Sciatic nerve (tissue), 2 donors: Measurements from ENCODE around the gene SIAH3. TPM values are rescaled to one million over a fixed set of nuclear protein-coding genes. Genes with fewer than 3 reads are reported as not detected.
"Not testable (repeated sequence)": the region's sequence is repeated elsewhere in the genome, so short reads cannot be mapped to it uniquely, and the experiment has no call there.

Experiments
- ATAC-seq: fragments of 200-7000 bp; cut with Tn5 transposase; one replicate; pipeline ENCODE4 v1.9.1; 2020; ENCODE audit warnings: mild to moderate bottlenecking, moderate library complexity
- DNase-seq: peaks from one replicate; pipeline ENCODE4 v3.0.0-alpha.2; 2020; ENCODE audit warnings: low spot score
- intact Hi-C: fragments of 100-400 bp; cut with DNase I; formaldehyde crosslinking; loops from one replicate; pipeline ENCODE4 v1.14.2; 2022
- total RNA-seq: library from RNA; stranded (reverse); fragmentation: NEBNext Ultra II Directional; extraction: Animal tissue kit (Norgen Biotek cat#: 25700); gene quantifications from one replicate; pipeline ENCODE4 v1.2.1, GENCODE V29; 2021
- donor health status: DM: no; HTN: no; CAD: no.
- donor health status: DM: no; HTN: no; CAD: no.

Gene SIAH3
- not detected for total RNA-seq

- DNase-seq (no peak), ATAC-seq (peak; percentile 58)
- intact Hi-C loops = no loop called here
Observed at GRCh38 chr13:45851171-45851921, at the start of gene SIAH3. SIAH3 (minus strand) TSS chr13:45851753; CDS start chr13:45851629, 124 bp downstream.

GRCh38 chr13:45899406-45899805 is 47.9 kb upstream of the SIAH3 start:
- no peak for DNase-seq
- intact Hi-C loops = no loop called here
- no peak for ATAC-seq

DNA sequence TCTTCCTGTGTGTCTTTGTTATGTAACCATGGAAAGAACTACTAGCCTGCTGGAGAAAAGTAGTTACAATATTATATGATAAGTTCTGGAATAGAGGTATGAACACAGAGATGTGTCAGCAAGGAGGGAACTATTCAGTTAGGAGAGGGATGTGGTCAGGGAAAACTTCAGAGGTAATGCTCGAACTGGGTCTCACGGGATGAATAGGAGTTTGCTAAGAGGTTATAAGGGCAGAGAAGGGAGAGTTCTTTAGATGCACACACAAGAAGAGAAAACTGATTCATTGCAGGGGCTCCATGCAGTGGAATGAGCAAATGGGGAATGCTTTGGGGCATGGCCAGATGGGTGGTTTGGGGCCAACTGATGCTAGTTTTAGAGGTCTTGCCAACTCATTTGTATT is 46.0 kb upstream of the SIAH3 start:
- ATAC-seq (no peak), DNase-seq (no peak)
- intact Hi-C loops = no loop called here

DNA sequence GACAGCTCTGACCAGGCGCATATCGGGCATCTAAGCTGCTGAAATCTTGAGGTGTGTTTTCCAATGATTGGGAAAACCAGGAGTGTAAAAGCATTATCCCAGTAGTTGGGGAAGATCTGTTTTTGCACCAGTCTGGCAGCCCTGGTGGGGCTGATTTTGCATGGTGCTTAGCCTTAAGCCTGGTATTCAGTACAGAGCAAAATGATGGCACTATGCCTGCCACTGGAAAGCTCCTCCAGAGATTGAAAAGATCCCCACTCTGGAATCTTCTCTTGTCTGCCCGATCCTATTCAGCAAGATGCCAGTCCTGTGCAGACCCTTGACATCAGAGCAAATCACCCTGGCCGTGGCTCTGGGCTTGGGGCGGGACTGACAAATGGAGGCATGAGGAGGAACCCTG is 44.7 kb upstream of the SIAH3 start:
- DNase-seq = no peak
- intact Hi-C loops = no loop called here
- ATAC-seq = no peak

- no peak for ATAC-seq
- intact Hi-C loops = no loop called here
- no peak for DNase-seq
Observed at GRCh38 chr13:45895881-45896280, 44.3 kb upstream of the SIAH3 start.

GRCh38 chr13:45892513-45892912 is 41.0 kb upstream of the SIAH3 start:
- intact Hi-C loops = no loop called here
- DNase-seq = no peak
- ATAC-seq = no peak

GRCh38 chr13:45889590-45890243 is 38.2 kb upstream of the SIAH3 start:
- intact Hi-C loops = no loop called here
- ATAC-seq (peak; percentile 45), DNase-seq (no peak)

DNA sequence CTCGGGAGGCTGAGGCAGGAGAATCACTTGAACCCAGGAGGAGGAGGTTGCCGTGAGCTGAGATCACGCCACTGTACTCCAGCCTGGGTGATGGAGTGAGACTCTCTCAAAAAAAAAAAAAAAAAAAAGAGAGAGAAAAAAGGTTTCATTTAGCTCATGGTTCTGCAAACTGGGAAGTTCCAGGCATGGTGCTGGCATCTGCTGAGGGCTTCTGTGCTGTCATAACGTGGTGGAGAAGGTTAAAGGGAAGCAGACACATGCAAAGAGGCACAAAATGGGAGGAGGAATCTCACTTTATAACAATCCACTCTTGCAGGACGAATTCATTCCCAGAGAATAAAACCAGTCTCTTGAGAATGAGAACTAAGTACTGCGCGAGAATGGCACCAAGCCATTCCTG is 34.9 kb upstream of the SIAH3 start:
- ATAC-seq = no peak

DNA sequence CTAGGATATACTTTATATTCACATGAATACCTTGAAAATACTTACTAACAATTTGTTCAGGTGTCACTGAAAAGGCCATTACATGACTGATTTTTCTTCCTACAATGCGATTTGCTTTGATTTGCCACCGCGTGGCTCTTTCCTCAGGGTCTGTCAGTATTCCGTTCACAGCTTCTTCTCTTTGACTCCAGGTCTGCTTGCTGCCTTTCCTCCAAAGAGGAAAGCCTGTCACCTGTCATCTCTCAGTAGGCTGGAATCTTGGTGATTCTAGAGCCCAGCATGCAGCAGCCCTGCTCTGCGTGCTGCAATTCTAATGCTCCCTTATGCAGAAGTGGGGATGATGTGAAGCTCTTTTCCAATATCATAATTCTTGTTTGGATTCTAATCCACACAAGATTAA is 33.6 kb upstream of the SIAH3 start:
- DNase-seq (no peak), ATAC-seq (no peak)
- intact Hi-C loops = no loop called here

More for the DNA sequence above, 34.9 kb upstream of the SIAH3 start:
- intact Hi-C loops = no loop called here
- DNase-seq = no peak

DNA sequence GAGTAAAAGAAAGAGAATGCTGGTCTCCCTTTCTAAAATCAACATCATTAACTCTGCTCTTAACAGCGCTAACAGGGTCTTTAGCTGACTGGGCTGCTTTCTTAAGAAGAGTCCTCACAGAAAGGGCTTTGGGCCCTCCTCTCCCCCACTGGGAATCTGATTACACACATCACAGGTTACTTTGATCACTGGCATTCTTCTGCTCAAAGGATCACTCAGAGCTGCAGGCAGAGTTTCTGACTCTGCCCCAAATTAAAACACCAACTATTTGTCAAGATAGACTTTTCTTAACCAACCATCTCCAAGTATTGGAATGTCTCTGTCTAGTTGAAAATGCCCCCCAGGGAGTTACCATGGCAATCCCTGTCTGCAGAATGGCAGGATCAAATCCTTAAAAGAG is 31.1 kb upstream of the SIAH3 start:
- intact Hi-C loops = no loop called here
- ATAC-seq (no peak), DNase-seq (no peak)

DNA sequence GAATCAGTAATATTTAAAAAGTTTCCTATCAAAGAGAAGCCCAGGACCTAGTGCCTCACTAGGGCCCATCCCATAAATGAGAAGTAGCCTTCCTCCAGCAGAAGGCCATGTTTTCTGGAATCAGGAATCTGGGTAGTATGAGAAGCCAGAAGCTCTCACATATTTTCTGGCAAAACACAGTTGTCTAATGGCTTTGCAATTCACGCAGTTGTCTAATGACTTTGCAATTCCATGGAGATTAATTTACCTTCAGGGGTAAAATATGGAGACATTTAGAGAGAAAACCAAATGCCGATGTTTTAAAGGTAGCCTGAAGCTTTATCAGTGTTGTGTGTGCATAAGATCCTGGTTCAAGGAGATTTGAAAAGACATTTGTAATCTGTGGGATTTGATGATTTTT is 29.8 kb upstream of the SIAH3 start:
- ATAC-seq (no peak), DNase-seq (no peak)
- intact Hi-C loops = no loop called here

- intact Hi-C loops = no loop called here
- no peak for DNase-seq
- no peak for ATAC-seq
Observed at GRCh38 chr13:45880242-45880641, 28.7 kb upstream of the SIAH3 start.

GRCh38 chr13:45879666-45880065 is 28.1 kb upstream of the SIAH3 start:
- intact Hi-C loops = no loop called here
- ATAC-seq (no peak), DNase-seq (no peak)

- DNase-seq (no peak), ATAC-seq (no peak)
- intact Hi-C loops = no loop called here
Observed at GRCh38 chr13:45878966-45879365, 27.4 kb upstream of the SIAH3 start.

DNA sequence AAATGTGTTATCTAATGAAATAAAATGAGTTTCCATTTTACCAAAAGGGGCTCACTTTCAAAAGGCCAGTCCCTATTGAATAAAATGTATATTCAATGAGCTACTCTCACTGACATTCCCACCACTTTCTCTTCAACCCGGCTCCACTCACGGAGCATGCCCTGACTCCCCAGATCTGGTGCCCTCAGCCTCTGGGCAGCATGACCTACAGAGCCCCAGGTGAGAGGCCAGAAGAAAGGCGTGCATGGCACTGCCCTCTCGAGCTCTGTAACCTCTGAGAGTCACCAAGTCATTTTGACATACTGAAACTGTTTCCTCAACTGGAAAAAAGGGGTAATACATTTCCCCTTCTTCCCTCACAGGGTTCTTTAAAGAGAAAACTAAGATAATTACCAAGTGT is 25.2 kb upstream of the SIAH3 start:
- intact Hi-C loops = no loop called here
- DNase-seq (no peak), ATAC-seq (no peak)

GRCh38 chr13:45875951-45876350 is 24.4 kb upstream of the SIAH3 start:
- ATAC-seq = no peak
- no peak for DNase-seq
- intact Hi-C loops = no loop called here

GRCh38 chr13:45873491-45874325 is 22.2 kb upstream of the SIAH3 start:
- ATAC-seq (no peak), DNase-seq (no peak)
- intact Hi-C loops = no loop called here

DNA sequence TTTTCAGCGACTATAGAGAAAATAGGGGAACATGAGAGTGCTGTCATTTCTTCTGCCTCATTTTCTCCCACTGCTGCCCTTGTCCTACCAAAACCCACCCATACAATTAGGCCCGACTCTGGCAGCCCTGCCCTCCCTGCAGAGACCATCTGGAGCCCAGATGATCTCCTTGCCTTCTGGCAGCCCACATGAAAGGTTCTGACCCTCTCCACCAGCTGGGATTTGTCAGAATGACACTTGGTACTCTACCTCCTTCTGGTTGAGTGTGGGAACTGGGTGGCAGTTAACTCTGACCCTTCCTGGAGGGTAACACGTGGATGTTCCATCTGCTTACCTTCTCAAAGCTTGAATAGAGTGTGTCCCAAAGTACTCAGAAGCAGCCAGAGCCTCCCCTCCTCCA is 21.0 kb upstream of the SIAH3 start:
- DNase-seq (no peak), ATAC-seq (no peak)
- intact Hi-C loops = no loop called here

- intact Hi-C loops, ATAC-seq, DNase-seq: not testable (repeated sequence)
Observed at GRCh38 chr13:45871201-45871600, 19.6 kb upstream of the SIAH3 start.

- DNase-seq (no peak), ATAC-seq (no peak)
- intact Hi-C loops = no loop called here
Observed at GRCh38 chr13:45870232-45870631, 18.7 kb upstream of the SIAH3 start.
